ENCODE measurements around the gene ICOS. TPM values are rescaled to one million over a fixed set of nuclear protein-coding genes. Genes with fewer than 3 reads are reported as not detected.
"Not testable (repeated sequence)": the region's sequence is repeated elsewhere in the genome, so short reads cannot be mapped to it uniquely, and the experiment has no call there.

Gene ICOS
- total and polyA plus RNA-seq, 9 donors: 0.05 to 0.40 (median 0.11) TPM; not detected in 4

DNA sequence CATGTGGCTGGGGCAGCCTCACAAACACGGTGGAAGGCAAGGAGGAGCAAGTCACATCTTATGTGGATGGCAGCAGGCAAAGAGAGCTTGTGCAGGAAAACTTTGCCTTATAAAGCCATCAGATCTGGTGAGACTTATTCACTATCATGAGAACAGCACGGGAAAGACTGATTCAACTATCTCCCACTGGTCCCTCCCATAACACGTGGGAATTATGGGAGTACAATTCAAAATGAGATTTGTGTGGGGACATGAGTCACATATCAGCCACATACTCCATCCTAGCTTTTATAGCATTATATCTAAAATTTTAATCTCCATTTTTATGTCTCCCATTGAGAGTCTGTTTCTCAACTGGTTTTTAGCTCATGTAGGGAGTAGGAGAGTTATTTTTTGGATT, 45.7 kb downstream of the ICOS start:
- no peaks in the 10 kb centered on the region for H3K4me1 ChIP-seq (ENCODE audit: insufficient read depth)
- TF ChIP-seq EP300 (IDR thresholded peaks at IDR 0.05) (no peak), POLR2A (IDR thresholded peaks at IDR 0.05) (no peak)
- TF ChIP-seq, protein P1, sequence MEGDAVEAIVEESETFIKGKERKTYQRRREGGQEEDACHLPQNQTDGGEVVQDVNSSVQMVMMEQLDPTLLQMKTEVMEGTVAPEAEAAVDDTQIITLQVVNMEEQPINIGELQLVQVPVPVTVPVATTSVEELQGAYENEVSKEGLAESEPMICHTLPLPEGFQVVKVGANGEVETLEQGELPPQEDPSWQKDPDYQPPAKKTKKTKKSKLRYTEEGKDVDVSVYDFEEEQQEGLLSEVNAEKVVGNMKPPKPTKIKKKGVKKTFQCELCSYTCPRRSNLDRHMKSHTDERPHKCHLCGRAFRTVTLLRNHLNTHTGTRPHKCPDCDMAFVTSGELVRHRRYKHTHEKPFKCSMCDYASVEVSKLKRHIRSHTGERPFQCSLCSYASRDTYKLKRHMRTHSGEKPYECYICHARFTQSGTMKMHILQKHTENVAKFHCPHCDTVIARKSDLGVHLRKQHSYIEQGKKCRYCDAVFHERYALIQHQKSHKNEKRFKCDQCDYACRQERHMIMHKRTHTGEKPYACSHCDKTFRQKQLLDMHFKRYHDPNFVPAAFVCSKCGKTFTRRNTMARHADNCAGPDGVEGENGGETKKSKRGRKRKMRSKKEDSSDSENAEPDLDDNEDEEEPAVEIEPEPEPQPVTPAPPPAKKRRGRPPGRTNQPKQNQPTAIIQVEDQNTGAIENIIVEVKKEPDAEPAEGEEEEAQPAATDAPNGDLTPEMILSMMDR (IDR thresholded peaks at IDR 0.05): no peak
- H3K27me3 ChIP-seq: no peaks in the 10 kb centered on the region
- H3K4me3 ChIP-seq: no peak overlapping the region
- intact Hi-C loops (cut with DNase I): no loop called here
- DNase-seq: no peak
- H3K27ac ChIP-seq: no peak overlapping the region
- 78 to 88% (median 81%) methylated on average over 3 of the region's 3 CpGs for WGBS, 3 donors
- H3K9me3 ChIP-seq: no peaks in the 10 kb centered on the region
- H3K36me3 ChIP-seq: no peaks in the 10 kb centered on the region

DNA sequence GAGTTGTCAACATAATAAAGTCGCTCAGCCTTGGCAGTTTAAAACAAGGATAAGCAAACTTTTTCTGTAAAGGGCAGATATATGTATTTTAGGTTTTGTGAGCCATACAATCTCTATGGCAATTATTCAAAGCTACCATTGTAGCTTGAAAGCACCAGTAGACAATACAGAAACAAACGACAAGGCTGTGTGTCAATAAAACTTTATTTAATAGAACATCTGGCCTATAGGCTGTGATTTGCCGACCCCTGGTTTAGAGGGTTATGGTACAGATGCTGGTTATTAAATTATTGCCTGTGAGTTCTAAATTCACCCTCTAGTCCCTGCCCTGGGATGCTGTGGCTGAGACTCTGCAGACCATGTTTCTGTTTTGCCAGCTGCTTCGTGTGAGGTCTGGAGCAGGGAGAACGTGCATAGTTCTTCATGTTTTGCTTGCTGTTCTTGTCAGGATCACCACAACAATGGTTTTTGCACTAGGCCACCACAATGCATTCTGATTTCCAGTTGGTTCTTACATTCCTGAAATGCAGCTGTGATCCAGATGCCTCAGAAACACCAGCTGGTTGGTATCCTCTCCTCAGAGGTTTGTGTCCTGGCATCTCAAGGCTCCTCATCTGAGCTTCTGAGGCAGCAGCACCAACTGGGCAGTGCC, 46.6 kb downstream of the ICOS start:
- H3K27ac ChIP-seq: no peak overlapping the region
- WGBS, 3 donors: 33 to 62% (median 43%) methylated on average over 5 of the region's 5 CpGs
- DNase-seq: no peak
- no peaks in the 10 kb centered on the region for H3K36me3 ChIP-seq
- no peaks in the 10 kb centered on the region for H3K27me3 ChIP-seq
- no peaks in the 10 kb centered on the region for H3K9me3 ChIP-seq
- no peak overlapping the region for H3K4me3 ChIP-seq
- no peaks in the 10 kb centered on the region for H3K4me1 ChIP-seq (ENCODE audit: insufficient read depth)
- intact Hi-C loops (cut with DNase I): no loop called here
- TF ChIP-seq EP300 (IDR thresholded peaks at IDR 0.05) (no peak), POLR2A (IDR thresholded peaks at IDR 0.05) (no peak)
- TF ChIP-seq, protein P1 (IDR thresholded peaks at IDR 0.05): no peak

DNA sequence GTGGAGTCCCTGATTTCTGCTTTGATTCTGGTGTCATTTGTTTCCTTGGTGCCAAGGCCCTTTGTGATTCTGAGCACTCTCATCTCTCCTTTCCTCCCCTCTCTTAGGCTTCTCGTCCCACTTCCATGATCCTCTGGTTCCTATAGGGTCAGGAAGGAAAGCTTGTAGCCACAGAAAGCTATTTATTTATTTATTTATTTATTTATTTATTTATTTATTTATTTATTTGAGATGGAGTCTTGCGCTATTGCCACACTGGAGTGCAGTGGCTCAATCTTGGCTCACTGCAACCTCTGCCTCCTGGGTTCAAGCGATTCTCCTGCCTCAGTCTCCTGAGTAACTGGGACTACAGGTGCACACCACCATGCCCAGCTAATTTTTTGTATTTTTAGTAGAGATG, 49.4 kb downstream of the ICOS start:
- 95 to 98% (median 98%) methylated on average over 3 of the region's 3 CpGs for whole genome bisulfite sequencing, 3 donors
- H3K9me3 ChIP-seq; DNase-seq; H3K4me1 ChIP-seq (ENCODE audit: insufficient read depth); H3K27ac ChIP-seq; intact Hi-C loops (cut with DNase I); H3K27me3 ChIP-seq; H3K4me3 ChIP-seq; H3K36me3 ChIP-seq: not testable (repeated sequence)

DNA sequence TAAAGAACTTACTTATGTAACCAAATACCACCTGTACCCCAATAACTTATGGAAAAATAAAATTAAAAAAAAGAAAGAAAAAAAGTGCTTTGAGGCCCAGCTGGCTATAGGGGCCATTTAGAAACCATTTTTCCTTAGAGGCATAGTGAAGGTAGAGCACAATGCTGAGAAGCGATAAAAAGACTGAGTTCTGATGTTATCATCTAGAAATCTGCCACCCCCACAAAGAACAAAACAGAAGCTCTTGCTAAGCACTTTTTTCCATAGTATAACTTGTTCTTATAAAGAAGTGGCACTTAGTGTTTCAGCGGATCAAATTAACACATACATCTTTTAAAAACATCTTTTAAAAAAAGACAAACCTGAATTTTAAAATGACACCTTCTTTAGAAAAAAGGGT, 51.4 kb downstream of the ICOS start:
- Histone ChIP-seq H3K4me1 (ENCODE audit: insufficient read depth) (no peaks in the 10 kb centered on the region), H3K36me3 (no peaks in the 10 kb centered on the region), H3K9me3 (no peaks in the 10 kb centered on the region), H3K4me3 (no peak overlapping the region), H3K27me3 (no peaks in the 10 kb centered on the region), H3K27ac (no peak overlapping the region)
- WGBS, 3 donors: 96 to 98% (median 96%) methylated on average over 2 of the region's 2 CpGs
- intact Hi-C loops (cut with DNase I): no loop called here
- no peak for DNase-seq
- TF ChIP-seq, protein P1 (IDR thresholded peaks at IDR 0.05): no peak
- no peak for TF ChIP-seq EP300 (IDR thresholded peaks at IDR 0.05)
- no peak for TF ChIP-seq POLR2A (IDR thresholded peaks at IDR 0.05)

DNA sequence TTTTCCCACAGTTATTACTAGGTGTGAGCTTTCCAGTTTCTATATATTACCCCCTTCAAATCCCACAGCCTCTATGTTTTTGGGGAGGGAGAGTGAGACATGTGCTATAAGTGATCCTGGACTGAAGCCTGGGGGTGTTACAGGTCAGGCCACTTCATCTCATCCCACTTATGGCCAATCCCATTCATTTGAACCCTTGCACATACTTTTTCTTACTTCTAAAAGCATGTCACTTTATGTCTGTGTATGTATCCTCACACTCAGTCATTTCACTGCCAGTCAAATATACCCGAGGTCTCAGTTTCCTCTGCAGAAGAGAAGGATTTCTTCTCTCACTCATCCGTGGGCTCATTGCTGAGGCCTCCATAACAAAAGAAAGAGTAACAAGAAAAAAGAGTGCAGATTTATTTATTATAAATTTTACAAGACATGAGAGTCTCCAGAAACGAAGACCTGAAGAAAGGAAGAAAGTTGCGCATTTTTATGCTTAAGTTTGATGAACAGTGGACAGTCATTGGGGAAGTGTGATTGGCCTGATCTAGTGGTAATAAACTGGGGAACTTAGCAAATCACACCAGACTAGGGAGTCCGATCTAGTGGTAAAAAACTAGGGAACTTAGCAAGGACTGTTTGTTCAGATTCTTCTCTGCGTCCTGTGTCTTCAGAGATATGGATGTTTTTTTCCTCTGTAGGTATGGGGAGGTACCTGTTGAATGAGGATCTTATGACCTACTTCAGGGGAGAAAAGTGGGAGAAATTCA, 52.1 kb downstream of the ICOS start:
- Histone ChIP-seq H3K36me3 (no peaks in the 10 kb centered on the region), H3K4me3 (no peak overlapping the region), H3K9me3 (no peaks in the 10 kb centered on the region), H3K27ac (no peak overlapping the region), H3K27me3 (no peaks in the 10 kb centered on the region), H3K4me1 (ENCODE audit: insufficient read depth) (no peaks in the 10 kb centered on the region)
- WGBS, 3 donors: 87 to 94% (median 93%) methylated on average over 6 of the region's 6 CpGs
- DNase-seq: no peak
- no peak for TF ChIP-seq EP300 (IDR thresholded peaks at IDR 0.05)
- TF ChIP-seq, protein P1 (IDR thresholded peaks at IDR 0.05): no peak
- TF ChIP-seq POLR2A (IDR thresholded peaks at IDR 0.05): no peak
- intact Hi-C loops (cut with DNase I): no loop called here

All from ovary (tissue), 9 donors.